Chondrocyte (in vitro differentiated cells): ENCODE data around the gene APMAP. TPM values are rescaled to one million over a fixed set of nuclear protein-coding genes. Genes with fewer than 3 reads are reported as not detected.

Experiments
- DNase-seq: peaks from one replicate; pipeline ENCODE4 v3.0.0; 2021; ENCODE audit warnings: mixed read lengths, low spot score
- H3K27ac Mint-ChIP-seq: one replicate; pipeline ENCODE4 v1.8.0; 2021; ENCODE audit warnings: mild to moderate bottlenecking, moderate library complexity, mixed read lengths; ENCODE audit not compliant: unreplicated experiment
- H3K27me3 Mint-ChIP-seq: 2 replicates; pipeline ENCODE4 v1.8.0; 2021; ENCODE audit warnings: low read depth, mixed read lengths
- H3K36me3 Mint-ChIP-seq: 2 replicates; pipeline ENCODE4 v1.8.0; 2021; ENCODE audit warnings: low read depth, mixed read lengths
- H3K4me1 Mint-ChIP-seq: 2 replicates; pipeline ENCODE4 v1.8.0; 2021; ENCODE audit warnings: low read depth, mild to moderate bottlenecking, mixed read lengths
- H3K4me3 Mint-ChIP-seq: one replicate; pipeline ENCODE4 v1.8.0; 2021; ENCODE audit warnings: mild to moderate bottlenecking, moderate library complexity, mixed read lengths; ENCODE audit not compliant: unreplicated experiment
- H3K9me3 Mint-ChIP-seq: 2 replicates; pipeline ENCODE4 v1.8.0; 2021; ENCODE audit warnings: low read depth, mixed read lengths
- CTCF ChIP-seq: fragments of 200-600 bp; sonication (generic); IDR thresholded peaks from 2 replicates; pipeline ENCODE4 v1.5.0; 2021; ENCODE audit warnings: antibody characterized with exemption, mild to moderate bottlenecking, moderate library complexity
- total RNA-seq: library from RNA; stranded (reverse); gene quantifications from 3 replicates; pipeline ENCODE4 v1.2.1, GENCODE V29; 2021

The APMAP gene
- total RNA-seq, 1 donor from 2014 or later: 82.2 TPM

- Mint-ChIP-seq H3K4me1 (peaks cover 17% of the 10 kb centered on the region), H3K36me3 (peaks cover 7% of the 10 kb centered on the region), H3K9me3 (peaks cover 9% of the 10 kb centered on the region), H3K4me3 (no peak overlapping the region), H3K27ac (no peak overlapping the region), H3K27me3 (peaks cover 23% of the 10 kb centered on the region)
- TF ChIP-seq CTCF: no peak
- DNase-seq: no peak
These were observed 7.0 kb upstream of the APMAP start for GRCh38 chr20:24999568-24999967.

GRCh38 chr20:24998631-24999445, 6.3 kb upstream of the APMAP start:
- H3K4me3 Mint-ChIP-seq: peak overlapping the region; percentile 13
- H3K27ac Mint-ChIP-seq: no peak overlapping the region
- H3K4me1 Mint-ChIP-seq: peaks cover 21% of the 10 kb centered on the region
- peaks cover 9% of the 10 kb centered on the region for H3K9me3 Mint-ChIP-seq
- H3K27me3 Mint-ChIP-seq: peaks cover 23% of the 10 kb centered on the region
- no peak for TF ChIP-seq CTCF
- H3K36me3 Mint-ChIP-seq: peaks cover 7% of the 10 kb centered on the region
- DNase-seq: no peak

GRCh38 chr20:24998121-24998520, 5.6 kb upstream of the APMAP start:
- peaks cover 23% of the 10 kb centered on the region for H3K27me3 Mint-ChIP-seq
- no peak for DNase-seq
- peaks cover 8% of the 10 kb centered on the region for H3K9me3 Mint-ChIP-seq
- H3K4me1 Mint-ChIP-seq: peaks cover 28% of the 10 kb centered on the region
- H3K4me3 Mint-ChIP-seq: no peak overlapping the region
- H3K27ac Mint-ChIP-seq: no peak overlapping the region
- no peak for TF ChIP-seq CTCF
- H3K36me3 Mint-ChIP-seq: peaks cover 7% of the 10 kb centered on the region

GRCh38 chr20:24996449-24997377, 4.2 kb upstream of the APMAP start:
- no peak overlapping the region for H3K4me3 Mint-ChIP-seq
- peaks cover 32% of the 10 kb centered on the region for H3K4me1 Mint-ChIP-seq
- no peak for TF ChIP-seq CTCF
- no peaks in the 10 kb centered on the region for H3K9me3 Mint-ChIP-seq
- no peak overlapping the region for H3K27ac Mint-ChIP-seq
- H3K27me3 Mint-ChIP-seq: peaks cover 21% of the 10 kb centered on the region
- no peaks in the 10 kb centered on the region for H3K36me3 Mint-ChIP-seq
- DNase-seq: no peak

- no peaks in the 10 kb centered on the region for H3K36me3 Mint-ChIP-seq
- no peak overlapping the region for H3K4me3 Mint-ChIP-seq
- H3K9me3 Mint-ChIP-seq: no peaks in the 10 kb centered on the region
- TF ChIP-seq CTCF: no peak
- H3K27me3 Mint-ChIP-seq: peaks cover 21% of the 10 kb centered on the region
- no peak for DNase-seq
- no peak overlapping the region for H3K27ac Mint-ChIP-seq
- peaks cover 40% of the 10 kb centered on the region for H3K4me1 Mint-ChIP-seq
These were observed 3.3 kb upstream of the APMAP start for GRCh38 chr20:24995741-24996448.
